Dermis blood vessel endothelial cell (primary cell): ENCODE measurements around the gene COL8A2. TPM values are rescaled to one million over a fixed set of nuclear protein-coding genes. Genes with fewer than 3 reads are reported as not detected.

Experiments
- total RNA-seq: library from RNA; depleted of rRNA; stranded (reverse); fragments of >200 nt; gene quantifications from 2 replicates; pipeline ENCODE4 v1.2.3, GENCODE V29; 2014

Gene COL8A2
- total RNA-seq, 1 donor from 2014 or later: 3.2 TPM

Other genes with a start within 250 kb of the COL8A2 start
- 9.7 and 29.3 TPM in 2 replicates for gene AGO1, start 242.0 kb downstream of the COL8A2 start, total RNA-seq
- gene AGO3, start 194.1 kb downstream of the COL8A2 start, total RNA-seq: 20.8 and 21.8 TPM in 2 replicates
- gene TEKT2, start 41.1 kb downstream of the COL8A2 start, total RNA-seq: 0.14 and 0.68 TPM in 2 replicates
- gene ADPRS, start 36.3 kb downstream of the COL8A2 start, total RNA-seq: 43.1 and 52.9 TPM in 2 replicates
- gene TRAPPC3, start 24.3 kb upstream of the COL8A2 start, total RNA-seq: 77.8 and 117 TPM in 2 replicates
- 77.9 and 106 TPM in 2 replicates for gene MAP7D1, start 30.9 kb upstream of the COL8A2 start, total RNA-seq
- 96.0 and 151 TPM in 2 replicates for gene THRAP3, start 99.2 kb upstream of the COL8A2 start, total RNA-seq
- 0.74 and 1.5 TPM in 2 replicates for gene SH3D21, start 181.1 kb upstream of the COL8A2 start, total RNA-seq
- gene EVA1B, start 198.4 kb upstream of the COL8A2 start, total RNA-seq: 105 and 192 TPM in 2 replicates